Muscle layer of colon (tissue), 2 donors: Measurements from ENCODE around the gene GCNT3.

ENCODE experiments used
- H3K27ac ChIP-seq: one replicate; pipeline ENCODE4 v1.7.0; 2013; ENCODE audit warnings: low read depth, mild to moderate bottlenecking, low read length, moderate library complexity
- H3K27me3 ChIP-seq, 2 donors: one replicate each; pipeline ENCODE4 v1.7.0; 2013; ENCODE audit warnings: low read length in 2 of 2, mild to moderate bottlenecking in 2 of 2; ENCODE audit not compliant: insufficient read depth in 2 of 2, control insufficient read depth in 1 of 2
- H3K36me3 ChIP-seq: one replicate; pipeline ENCODE4 v1.7.0; 2013; ENCODE audit warnings: mild to moderate bottlenecking, low read length; ENCODE audit not compliant: insufficient read depth
- H3K4me1 ChIP-seq: one replicate; pipeline ENCODE4 v1.7.0; 2013; ENCODE audit warnings: mild to moderate bottlenecking, low read length; ENCODE audit not compliant: insufficient read depth
- H3K4me3 ChIP-seq, 2 donors: one replicate each; pipeline ENCODE4 v1.7.0; 2013; ENCODE audit warnings: low read length in 2 of 2, low read depth in 1 of 2, mild to moderate bottlenecking in 1 of 2, moderate library complexity in 1 of 2
- H3K9ac ChIP-seq: one replicate; pipeline ENCODE4 v1.7.0; 2013; ENCODE audit warnings: low read length
- H3K9me3 ChIP-seq: one replicate; pipeline ENCODE4 v1.7.0; 2013; ENCODE audit warnings: mild to moderate bottlenecking, low read length
- donor health status: abdominal sarcoma.
- donor health status: Adenocarcinoma of cecum.

GCNT3 gene

GRCh38 chr15:59611276-59612260 lies at the start of gene GCNT3:
TSS of gene GCNT3 (plus strand) at chr15:59611783. CDS start at chr15:59618239, 6,456 bp downstream.
- H3K9ac ChIP-seq: no peak within 1 kb of the TSS
- H3K4me3 ChIP-seq: no peak within 1 kb of the TSS
- H3K4me1 ChIP-seq: no peaks in the 10 kb centered on the region

GRCh38 chr15:59562448-59563186 lies 49.0 kb upstream of the GCNT3 start:
- H3K4me3 ChIP-seq: no peak overlapping the region
- no peak overlapping the region for H3K9ac ChIP-seq
- no peaks in the 10 kb centered on the region for H3K27me3 ChIP-seq
- H3K27ac ChIP-seq: no peak overlapping the region
- H3K36me3 ChIP-seq: no peaks in the 10 kb centered on the region
- no peaks in the 10 kb centered on the region for H3K9me3 ChIP-seq
- H3K4me1 ChIP-seq: no peaks in the 10 kb centered on the region

More at GRCh38 chr15:59611276-59612260, at the start of gene GCNT3:
- H3K36me3 ChIP-seq: no peaks in the 10 kb centered on the region
- no peak within 1 kb of the TSS for H3K27ac ChIP-seq
- no peaks in the 10 kb centered on the region for H3K27me3 ChIP-seq
- no peaks in the 10 kb centered on the region for H3K9me3 ChIP-seq

GRCh38 chr15:59565299-59565698 lies 46.3 kb upstream of the GCNT3 start:
- H3K9me3 ChIP-seq: no peaks in the 10 kb centered on the region
- no peak overlapping the region for H3K9ac ChIP-seq
- no peaks in the 10 kb centered on the region for H3K36me3 ChIP-seq
- H3K27ac ChIP-seq: no peak overlapping the region
- no peaks in the 10 kb centered on the region for H3K27me3 ChIP-seq
- H3K4me1 ChIP-seq: no peaks in the 10 kb centered on the region
- H3K4me3 ChIP-seq: no peak overlapping the region

GRCh38 chr15:59567324-59567723 lies 44.3 kb upstream of the GCNT3 start:
- Histone ChIP-seq H3K4me3 (no peak overlapping the region), H3K4me1 (no peaks in the 10 kb centered on the region), H3K36me3 (no peaks in the 10 kb centered on the region), H3K27me3 (no peaks in the 10 kb centered on the region), H3K9me3 (no peaks in the 10 kb centered on the region), H3K9ac (no peak overlapping the region), H3K27ac (no peak overlapping the region)

- no peaks in the 10 kb centered on the region for H3K27me3 ChIP-seq
- no peak overlapping the region for H3K4me3 ChIP-seq
- no peaks in the 10 kb centered on the region for H3K36me3 ChIP-seq
- H3K9ac ChIP-seq: no peak overlapping the region
- no peak overlapping the region for H3K27ac ChIP-seq
- H3K4me1 ChIP-seq: no peaks in the 10 kb centered on the region
- no peaks in the 10 kb centered on the region for H3K9me3 ChIP-seq
Observed at GRCh38 chr15:59569477-59569876, 42.1 kb upstream of the GCNT3 start.

GRCh38 chr15:59570315-59570714 lies 41.3 kb upstream of the GCNT3 start:
- no peak overlapping the region for H3K9ac ChIP-seq
- H3K36me3 ChIP-seq: no peaks in the 10 kb centered on the region

GRCh38 chr15:59571606-59572005 lies 40.0 kb upstream of the GCNT3 start:
- Histone ChIP-seq H3K27me3 (no peaks in the 10 kb centered on the region), H3K4me1 (no peaks in the 10 kb centered on the region), H3K27ac (no peak overlapping the region), H3K36me3 (no peaks in the 10 kb centered on the region), H3K4me3 (no peak overlapping the region), H3K9me3 (no peaks in the 10 kb centered on the region), H3K9ac (no peak overlapping the region)

More at GRCh38 chr15:59570315-59570714, 41.3 kb upstream of the GCNT3 start:
- Histone ChIP-seq H3K27me3 (no peaks in the 10 kb centered on the region), H3K4me1 (no peaks in the 10 kb centered on the region), H3K27ac (no peak overlapping the region), H3K4me3 (no peak overlapping the region), H3K9me3 (no peaks in the 10 kb centered on the region)

GRCh38 chr15:59583088-59583487 lies 28.5 kb upstream of the GCNT3 start:
- Histone ChIP-seq H3K27me3 (no peaks in the 10 kb centered on the region), H3K4me1 (no peaks in the 10 kb centered on the region), H3K27ac (no peak overlapping the region), H3K4me3 (no peak overlapping the region), H3K9me3 (no peaks in the 10 kb centered on the region), H3K36me3 (no peaks in the 10 kb centered on the region), H3K9ac (no peak overlapping the region)

GRCh38 chr15:59587085-59587826 lies 24.3 kb upstream of the GCNT3 start:
- H3K27ac ChIP-seq: no peak overlapping the region

GRCh38 chr15:59590027-59590426 lies 21.6 kb upstream of the GCNT3 start:
- Histone ChIP-seq H3K4me1 (no peaks in the 10 kb centered on the region), H3K27ac (no peak overlapping the region), H3K9ac (no peak overlapping the region), H3K4me3 (no peak overlapping the region), H3K27me3 (no peaks in the 10 kb centered on the region), H3K36me3 (no peaks in the 10 kb centered on the region), H3K9me3 (no peaks in the 10 kb centered on the region)

More at GRCh38 chr15:59587085-59587826, 24.3 kb upstream of the GCNT3 start:
- Histone ChIP-seq H3K36me3 (no peaks in the 10 kb centered on the region), H3K27me3 (no peaks in the 10 kb centered on the region), H3K9me3 (no peaks in the 10 kb centered on the region), H3K9ac (no peak overlapping the region), H3K4me3 (no peak overlapping the region), H3K4me1 (no peaks in the 10 kb centered on the region)

GRCh38 chr15:59591356-59591755 lies 20.2 kb upstream of the GCNT3 start:
- H3K27ac ChIP-seq: no peak overlapping the region
- H3K4me3 ChIP-seq: no peak overlapping the region
- no peaks in the 10 kb centered on the region for H3K36me3 ChIP-seq
- no peak overlapping the region for H3K9ac ChIP-seq
- H3K9me3 ChIP-seq: no peaks in the 10 kb centered on the region
- H3K4me1 ChIP-seq: no peaks in the 10 kb centered on the region
- no peaks in the 10 kb centered on the region for H3K27me3 ChIP-seq
